Astrocyte (in vitro differentiated cells and primary cell): ENCODE results near the gene SPNS3. TPM values are rescaled to one million over a fixed set of nuclear protein-coding genes. Genes with fewer than 3 reads are reported as not detected.

Experiments used
- DNase-seq: peaks from one replicate; pipeline ENCODE4 v3.0.0-alpha.2; 2010; ENCODE audit warnings: low read depth
- FAIRE-seq: peaks from 2 replicates; lab custom pipeline; 2011; peaks lifted over from hg19 to GRCh38; lab: Jason Lieb, UNC
- H2AFZ ChIP-seq: 2 replicates; pipeline ENCODE4 v1.6.0; 2012; ENCODE audit warnings: low read depth, low read length, inconsistent platforms
- H3K27ac ChIP-seq: 2 replicates; pipeline ENCODE4 v1.5.1; 2011; ENCODE audit warnings: low read depth, low read length, inconsistent platforms
- H3K27me3 ChIP-seq: 2 replicates; pipeline ENCODE4 v1.6.0; 2011; ENCODE audit warnings: low read length, inconsistent platforms; ENCODE audit not compliant: insufficient read depth
- H3K36me3 ChIP-seq: 2 replicates; pipeline ENCODE4 v1.5.1; 2011; ENCODE audit warnings: low read length, inconsistent platforms; ENCODE audit not compliant: insufficient read depth
- H3K4me1 ChIP-seq: 2 replicates; pipeline ENCODE4 v1.5.1; 2011; ENCODE audit warnings: low read length, inconsistent platforms; ENCODE audit not compliant: insufficient read depth
- H3K4me2 ChIP-seq: 2 replicates; pipeline ENCODE4 v1.6.0; 2012; ENCODE audit warnings: low read length, inconsistent platforms
- H3K4me3 ChIP-seq: 2 replicates; pipeline ENCODE4 v1.5.1; 2011; ENCODE audit warnings: low read depth, mild to moderate bottlenecking, low read length, inconsistent platforms; ENCODE audit not compliant: insufficient read depth
- H3K79me2 ChIP-seq: 2 replicates; pipeline ENCODE4 v1.6.0; 2012; ENCODE audit warnings: mild to moderate bottlenecking, low read length, inconsistent platforms; ENCODE audit not compliant: insufficient read depth
- H3K9ac ChIP-seq: 2 replicates; pipeline ENCODE4 v1.6.0; 2012; ENCODE audit warnings: mild to moderate bottlenecking, low read length, inconsistent platforms
- H3K9me3 ChIP-seq: 2 replicates; pipeline ENCODE4 v1.5.1; 2012; ENCODE audit warnings: low read depth, mild to moderate bottlenecking, low read length, inconsistent platforms; ENCODE audit not compliant: insufficient read depth
- H4K20me1 ChIP-seq: 2 replicates; pipeline ENCODE4 v1.6.0; 2012; ENCODE audit warnings: low read length, inconsistent platforms; ENCODE audit not compliant: insufficient read depth
- H3K27ac Mint-ChIP-seq: one replicate; pipeline ENCODE4 v1.8.0; 2021; ENCODE audit warnings: mild to moderate bottlenecking, mixed read lengths; ENCODE audit not compliant: unreplicated experiment
- H3K27me3 Mint-ChIP-seq: one replicate; pipeline ENCODE4 v1.8.0; 2021; ENCODE audit warnings: low read depth, mixed read lengths; ENCODE audit not compliant: unreplicated experiment
- H3K36me3 Mint-ChIP-seq: one replicate; pipeline ENCODE4 v1.8.0; 2021; ENCODE audit warnings: low read depth, mixed read lengths; ENCODE audit not compliant: unreplicated experiment
- H3K4me1 Mint-ChIP-seq: one replicate; pipeline ENCODE4 v1.8.0; 2021; ENCODE audit warnings: low read depth, mixed read lengths; ENCODE audit not compliant: unreplicated experiment
- H3K4me3 Mint-ChIP-seq: one replicate; pipeline ENCODE4 v1.8.0; 2021; ENCODE audit warnings: mild to moderate bottlenecking, moderate library complexity, mixed read lengths; ENCODE audit not compliant: unreplicated experiment
- H3K9me3 Mint-ChIP-seq: one replicate; pipeline ENCODE4 v1.8.0; 2021; ENCODE audit warnings: mild to moderate bottlenecking, mixed read lengths; ENCODE audit not compliant: unreplicated experiment
- EZH2 ChIP-seq: IDR thresholded peaks from 2 replicates; pipeline ENCODE4 v1.6.1; 2012; ENCODE audit warnings: mild to moderate bottlenecking, low read length, inconsistent platforms; ENCODE audit not compliant: insufficient read depth
- total RNA-seq: library from RNA; stranded (reverse); gene quantifications from 2 replicates; pipeline ENCODE4 v1.2.1, GENCODE V29; 2021
- TF ChIP-seq, protein P1 (sequence below): IDR thresholded peaks from 2 replicates; pipeline ENCODE4 v1.5.1; 2011; ENCODE audit warnings: low read depth, mild to moderate bottlenecking, inconsistent platforms, low read length, moderate library complexity; ENCODE audit not compliant: insufficient read depth

SPNS3 gene
- total RNA-seq, 1 donor from 2014 or later, result not detected

DNA sequence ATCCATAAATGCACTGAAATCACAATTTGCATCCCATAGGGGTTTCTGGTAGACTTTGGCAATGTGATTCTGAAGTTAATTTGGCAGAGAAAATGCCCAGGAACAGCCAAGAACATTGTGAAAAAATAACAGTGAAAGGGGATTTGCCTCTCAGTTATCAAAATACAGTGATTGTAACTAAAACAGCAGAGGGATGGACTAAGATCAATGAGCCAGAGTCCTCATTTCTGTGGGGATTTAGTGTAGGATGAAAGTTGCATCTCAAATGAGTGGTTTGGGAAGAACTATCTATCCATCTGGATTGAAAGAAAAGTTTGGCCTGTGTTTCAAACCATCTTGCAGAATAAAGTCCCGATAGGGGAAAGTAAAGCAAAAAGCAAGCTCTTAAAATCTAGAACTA lies 93.4 kb downstream of the SPNS3 start:
- Histone ChIP-seq H4K20me1 (no peaks in the 10 kb centered on the region), H3K4me2 (no peak overlapping the region), H2AFZ (no peak overlapping the region), H3K79me2 (no peaks in the 10 kb centered on the region), H3K9ac (no peak overlapping the region), H3K4me3 (no peak overlapping the region), H3K36me3 (no peaks in the 10 kb centered on the region), H3K4me1 (no peaks in the 10 kb centered on the region), H3K9me3 (no peaks in the 10 kb centered on the region), H3K27me3 (peaks cover 19% of the 10 kb centered on the region), H3K27ac (no peak overlapping the region)
- DNase-seq (no peak), FAIRE-seq (no peak)
- Mint-ChIP-seq H3K27me3 (peaks cover 52% of the 10 kb centered on the region), H3K4me1 (no peaks in the 10 kb centered on the region), H3K27ac (no peak overlapping the region), H3K4me3 (no peak overlapping the region), H3K36me3 (no peaks in the 10 kb centered on the region), H3K9me3 (peaks cover 3% of the 10 kb centered on the region)
- no peak for TF ChIP-seq EZH2
- TF ChIP-seq, protein P1, sequence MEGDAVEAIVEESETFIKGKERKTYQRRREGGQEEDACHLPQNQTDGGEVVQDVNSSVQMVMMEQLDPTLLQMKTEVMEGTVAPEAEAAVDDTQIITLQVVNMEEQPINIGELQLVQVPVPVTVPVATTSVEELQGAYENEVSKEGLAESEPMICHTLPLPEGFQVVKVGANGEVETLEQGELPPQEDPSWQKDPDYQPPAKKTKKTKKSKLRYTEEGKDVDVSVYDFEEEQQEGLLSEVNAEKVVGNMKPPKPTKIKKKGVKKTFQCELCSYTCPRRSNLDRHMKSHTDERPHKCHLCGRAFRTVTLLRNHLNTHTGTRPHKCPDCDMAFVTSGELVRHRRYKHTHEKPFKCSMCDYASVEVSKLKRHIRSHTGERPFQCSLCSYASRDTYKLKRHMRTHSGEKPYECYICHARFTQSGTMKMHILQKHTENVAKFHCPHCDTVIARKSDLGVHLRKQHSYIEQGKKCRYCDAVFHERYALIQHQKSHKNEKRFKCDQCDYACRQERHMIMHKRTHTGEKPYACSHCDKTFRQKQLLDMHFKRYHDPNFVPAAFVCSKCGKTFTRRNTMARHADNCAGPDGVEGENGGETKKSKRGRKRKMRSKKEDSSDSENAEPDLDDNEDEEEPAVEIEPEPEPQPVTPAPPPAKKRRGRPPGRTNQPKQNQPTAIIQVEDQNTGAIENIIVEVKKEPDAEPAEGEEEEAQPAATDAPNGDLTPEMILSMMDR, result no peak

DNA sequence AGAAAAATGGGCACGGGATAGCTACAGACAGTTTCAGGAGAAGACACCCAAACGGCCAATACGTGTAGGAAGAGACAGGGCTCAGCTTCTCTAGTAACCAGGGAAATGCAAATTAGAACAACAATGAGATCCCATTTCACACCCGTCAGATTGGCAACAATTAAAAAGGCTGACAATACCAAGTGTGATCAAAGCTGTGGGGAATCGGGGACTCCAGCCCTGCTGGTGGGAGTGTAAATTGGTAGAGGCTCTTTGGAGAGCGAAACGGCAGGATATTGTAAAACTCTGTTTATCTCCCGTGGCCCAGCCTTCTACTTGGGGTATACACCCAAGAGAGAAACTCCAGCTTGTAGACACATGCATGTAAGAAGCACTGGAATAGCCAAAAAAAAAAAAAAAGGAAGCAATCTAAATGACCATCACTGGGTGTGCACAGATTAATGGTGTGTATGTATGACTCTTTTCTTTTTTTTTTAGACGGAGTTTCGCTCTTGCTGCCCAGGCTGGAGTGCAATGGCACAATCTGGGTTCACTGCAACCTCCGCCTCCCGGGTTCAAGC lies 93.9 kb downstream of the SPNS3 start:
- Histone ChIP-seq H3K36me3 (no peaks in the 10 kb centered on the region), H3K27ac (no peak overlapping the region), H3K4me3 (no peak overlapping the region), H3K4me1 (no peaks in the 10 kb centered on the region), H3K79me2 (no peaks in the 10 kb centered on the region), H4K20me1 (no peaks in the 10 kb centered on the region), H3K9ac (no peak overlapping the region), H3K9me3 (no peaks in the 10 kb centered on the region), H3K27me3 (peaks cover 19% of the 10 kb centered on the region), H2AFZ (no peak overlapping the region), H3K4me2 (no peak overlapping the region)
- no peak overlapping the region for H3K4me3 Mint-ChIP-seq
- FAIRE-seq (no peak), DNase-seq (no peak)
- H3K27me3 Mint-ChIP-seq, result peaks cover 55% of the 10 kb centered on the region
- no peak overlapping the region for H3K27ac Mint-ChIP-seq
- no peaks in the 10 kb centered on the region for H3K36me3 Mint-ChIP-seq
- peaks cover 3% of the 10 kb centered on the region for H3K9me3 Mint-ChIP-seq
- H3K4me1 Mint-ChIP-seq, result no peaks in the 10 kb centered on the region
- TF ChIP-seq, protein P1, result no peak
- no peak for TF ChIP-seq EZH2

DNA sequence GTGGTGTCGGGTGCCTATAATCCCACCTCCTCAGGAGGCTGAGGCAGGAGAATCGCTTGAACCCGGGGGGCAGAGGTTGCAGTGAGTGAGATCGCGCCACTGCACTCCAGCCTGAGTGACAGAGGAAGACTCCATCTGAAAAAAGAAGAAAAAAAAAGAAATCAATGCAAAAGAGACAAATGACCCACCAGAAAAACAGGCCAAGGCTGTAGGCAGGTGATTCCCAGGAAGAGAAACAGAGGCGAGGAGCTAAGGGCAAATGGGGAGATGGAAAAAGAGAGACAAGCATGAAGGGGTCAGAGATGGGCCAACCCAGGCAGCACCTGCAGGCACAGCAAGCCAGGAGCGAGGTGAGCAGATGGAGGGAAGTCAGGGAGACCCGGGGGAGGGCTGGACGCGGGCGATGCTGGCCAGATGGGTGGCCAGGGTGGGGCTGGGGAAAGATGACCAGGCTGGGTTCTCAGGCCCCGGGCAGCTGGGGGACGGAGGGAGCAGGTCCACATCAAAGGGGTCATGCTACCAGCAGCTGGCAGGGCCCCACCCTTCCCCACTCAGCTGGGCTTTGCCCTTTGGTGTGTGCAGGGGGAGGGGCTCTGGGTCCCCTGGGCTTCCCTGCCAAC lies 95.9 kb downstream of the SPNS3 start:
- Histone ChIP-seq H3K79me2 (no peaks in the 10 kb centered on the region), H3K4me2 (no peak overlapping the region), H3K4me1 (no peaks in the 10 kb centered on the region), H3K4me3 (no peak overlapping the region), H3K9me3 (no peaks in the 10 kb centered on the region), H3K27ac (no peak overlapping the region), H3K27me3 (peaks cover 19% of the 10 kb centered on the region), H2AFZ (no peak overlapping the region), H3K9ac (no peak overlapping the region), H3K36me3 (no peaks in the 10 kb centered on the region), H4K20me1 (no peaks in the 10 kb centered on the region)
- H3K27me3 Mint-ChIP-seq, result peaks cover 46% of the 10 kb centered on the region
- H3K36me3 Mint-ChIP-seq, result no peaks in the 10 kb centered on the region
- DNase-seq, result no peak
- H3K4me1 Mint-ChIP-seq, result no peaks in the 10 kb centered on the region
- H3K27ac Mint-ChIP-seq, result no peak overlapping the region
- TF ChIP-seq, protein P1, result no peak
- FAIRE-seq, result no peak
- peak overlapping the region; percentile 54 for H3K4me3 Mint-ChIP-seq
- peaks cover 3% of the 10 kb centered on the region for H3K9me3 Mint-ChIP-seq
